ENCODE results near the gene RDM1. TPM values are rescaled to one million over a fixed set of nuclear protein-coding genes. Genes with fewer than 3 reads are reported as not detected.

RDM1 gene, protein sequence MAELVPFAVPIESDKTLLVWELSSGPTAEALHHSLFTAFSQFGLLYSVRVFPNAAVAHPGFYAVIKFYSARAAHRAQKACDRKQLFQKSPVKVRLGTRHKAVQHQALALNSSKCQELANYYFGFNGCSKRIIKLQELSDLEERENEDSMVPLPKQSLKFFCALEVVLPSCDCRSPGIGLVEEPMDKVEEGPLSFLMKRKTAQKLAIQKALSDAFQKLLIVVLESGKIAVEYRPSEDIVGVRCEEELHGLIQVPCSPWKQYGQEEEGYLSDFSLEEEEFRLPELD
- 3.9 TPM for polyA plus RNA-seq (2013, experiment 1 of 2)
- 3.8 TPM for polyA plus RNA-seq (2013, experiment 2 of 2)

DNA sequence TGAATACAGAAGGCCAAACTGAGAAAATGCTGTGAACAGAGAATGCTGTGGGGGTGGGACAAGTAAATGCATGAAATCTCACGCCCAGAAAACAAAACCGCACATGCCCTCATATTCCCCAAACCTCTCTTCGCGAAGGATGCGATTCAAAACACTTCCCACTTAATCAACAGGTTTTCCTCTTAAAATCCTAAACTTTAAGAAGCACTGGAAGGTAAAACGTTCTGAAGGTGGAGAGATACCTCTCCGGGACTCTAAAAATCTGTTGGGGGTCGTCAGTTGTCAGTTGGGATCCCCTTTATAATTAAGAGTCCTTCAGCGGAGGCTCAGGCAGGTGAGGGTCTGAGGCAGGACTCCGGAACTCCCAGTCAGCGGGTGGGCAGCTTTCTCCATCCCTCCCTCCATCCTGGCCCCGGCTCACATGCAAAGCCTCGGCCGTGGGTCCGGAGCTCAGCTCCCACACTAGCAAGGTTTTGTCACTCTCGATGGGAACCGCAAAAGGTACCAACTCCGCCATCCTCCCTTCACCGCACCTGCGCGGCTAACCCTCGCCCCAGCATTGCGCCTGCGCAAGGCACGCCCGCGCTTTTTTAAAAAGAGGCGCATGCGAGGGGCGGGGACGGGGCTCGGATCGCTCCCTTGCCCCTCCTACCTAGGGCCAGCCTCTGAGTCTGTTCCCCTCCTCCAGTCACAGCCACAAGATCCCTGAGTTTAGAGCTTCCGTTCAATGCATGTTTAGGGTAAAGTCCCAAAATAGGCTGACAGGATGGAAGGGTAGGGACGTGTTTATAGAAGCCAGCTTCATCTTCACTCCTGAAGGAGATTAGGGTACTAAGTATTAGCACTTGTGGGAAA lies at the start of gene RDM1:
RDM1 (minus strand) TSS at position 563 of the 855 bp plus-strand sequence; CDS start at position 517, 46 bp downstream.
- WGBS, 2 experiments (ENCODE audit: insufficient coverage in 2 of 2): 0 to 3% methylated on average over 14 to 22 of the region's 35 CpGs
- Histone ChIP-seq H3K9me3 (ENCODE audit: control insufficient read depth, low read length) (no peaks in the 10 kb centered on the region), H3K4me1 (ENCODE audit: control insufficient read depth, insufficient read depth, low read length, poor library complexity, severe bottlenecking) (peaks cover 5% of the 10 kb centered on the region), H3K27ac (ENCODE audit: low read depth, low read length, severe bottlenecking) (no peak within 1 kb of the TSS), H3K4me3 (ENCODE audit: extremely low read depth, insufficient read depth, low read length, poor library complexity, severe bottlenecking) (peak within 1 kb of the TSS; percentile 42), H3K36me3 (ENCODE audit: control insufficient read depth, insufficient read depth, low read length) (no peaks in the 10 kb centered on the region)

- H3K27ac ChIP-seq (ENCODE audit: low read depth, low read length, severe bottlenecking): no peak overlapping the region
These were observed 47.8 kb upstream of the RDM1 start for GRCh38 chr17:35978346-35978745.

GRCh38 chr17:35977509-35977908 lies 46.9 kb upstream of the RDM1 start:
- 91 to 98% methylated on average over 6 to 7 of the region's 7 CpGs for WGBS, 2 experiments (ENCODE audit: insufficient coverage in 2 of 2)
- Histone ChIP-seq H3K27ac (ENCODE audit: low read depth, low read length, severe bottlenecking) (no peak overlapping the region), H3K9me3 (ENCODE audit: control insufficient read depth, low read length) (no peaks in the 10 kb centered on the region), H3K36me3 (ENCODE audit: control insufficient read depth, insufficient read depth, low read length) (no peaks in the 10 kb centered on the region), H3K4me1 (ENCODE audit: control insufficient read depth, insufficient read depth, low read length, poor library complexity, severe bottlenecking) (peaks cover 13% of the 10 kb centered on the region), H3K4me3 (ENCODE audit: extremely low read depth, insufficient read depth, low read length, poor library complexity, severe bottlenecking) (no peak overlapping the region)

More at GRCh38 chr17:35978346-35978745, 47.8 kb upstream of the RDM1 start:
- H3K4me3 ChIP-seq (ENCODE audit: extremely low read depth, insufficient read depth, low read length, poor library complexity, severe bottlenecking): no peak overlapping the region
- H3K4me1 ChIP-seq (ENCODE audit: control insufficient read depth, insufficient read depth, low read length, poor library complexity, severe bottlenecking): peaks cover 7% of the 10 kb centered on the region
- WGBS, 2 experiments (ENCODE audit: insufficient coverage in 2 of 2): no CpG with 5 or more reads among the region's 3 CpGs
- H3K36me3 ChIP-seq (ENCODE audit: control insufficient read depth, insufficient read depth, low read length): no peaks in the 10 kb centered on the region
- no peaks in the 10 kb centered on the region for H3K9me3 ChIP-seq (ENCODE audit: control insufficient read depth, low read length)

- no peaks in the 10 kb centered on the region for H3K9me3 ChIP-seq (ENCODE audit: control insufficient read depth, low read length)
- no peak overlapping the region for H3K27ac ChIP-seq (ENCODE audit: low read depth, low read length, severe bottlenecking)
- WGBS, 2 experiments (ENCODE audit: insufficient coverage in 2 of 2): 77 to 90% methylated on average over 6 to 9 of the region's 10 CpGs
- no peaks in the 10 kb centered on the region for H3K36me3 ChIP-seq (ENCODE audit: control insufficient read depth, insufficient read depth, low read length)
- H3K4me3 ChIP-seq (ENCODE audit: extremely low read depth, insufficient read depth, low read length, poor library complexity, severe bottlenecking): no peak overlapping the region
- peaks cover 13% of the 10 kb centered on the region for H3K4me1 ChIP-seq (ENCODE audit: control insufficient read depth, insufficient read depth, low read length, poor library complexity, severe bottlenecking)
These were observed 43.0 kb upstream of the RDM1 start for GRCh38 chr17:35973333-35974260.

DNA sequence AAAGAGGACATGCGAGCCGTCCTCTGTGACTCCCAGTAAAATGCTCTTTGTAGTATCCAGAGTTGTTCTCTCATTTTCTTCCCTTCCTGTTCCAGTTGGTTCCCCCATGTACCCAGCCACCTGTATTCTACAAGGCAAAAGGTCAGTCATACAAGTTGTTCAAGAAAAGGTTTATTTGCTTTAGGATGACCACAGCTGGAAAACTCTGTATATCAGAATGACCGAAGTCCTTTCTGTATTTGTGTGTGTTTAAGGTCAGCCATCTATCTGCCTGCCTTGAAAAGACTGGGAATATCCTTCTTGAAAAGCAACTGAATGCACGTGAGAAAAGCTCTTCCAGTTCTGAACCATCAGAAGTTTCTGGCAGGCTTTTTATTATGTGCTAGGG lies 42.4 kb upstream of the RDM1 start:
- Histone ChIP-seq H3K9me3 (ENCODE audit: control insufficient read depth, low read length) (no peaks in the 10 kb centered on the region), H3K4me3 (ENCODE audit: extremely low read depth, insufficient read depth, low read length, poor library complexity, severe bottlenecking) (no peak overlapping the region), H3K27ac (ENCODE audit: low read depth, low read length, severe bottlenecking) (no peak overlapping the region), H3K36me3 (ENCODE audit: control insufficient read depth, insufficient read depth, low read length) (no peaks in the 10 kb centered on the region), H3K4me1 (ENCODE audit: control insufficient read depth, insufficient read depth, low read length, poor library complexity, severe bottlenecking) (peaks cover 13% of the 10 kb centered on the region)
- WGBS, 2 experiments (ENCODE audit: insufficient coverage in 2 of 2): 98 to 100% methylated on average over 3 to 4 of the region's 4 CpGs

- H3K27ac ChIP-seq (ENCODE audit: low read depth, low read length, severe bottlenecking): no peak overlapping the region
- no peaks in the 10 kb centered on the region for H3K36me3 ChIP-seq (ENCODE audit: control insufficient read depth, insufficient read depth, low read length)
- H3K4me3 ChIP-seq (ENCODE audit: extremely low read depth, insufficient read depth, low read length, poor library complexity, severe bottlenecking): no peak overlapping the region
- WGBS, 2 experiments (ENCODE audit: insufficient coverage in 2 of 2): 92 to 97% methylated on average over 6 of the region's 6 CpGs
- H3K9me3 ChIP-seq (ENCODE audit: control insufficient read depth, low read length): no peaks in the 10 kb centered on the region
- H3K4me1 ChIP-seq (ENCODE audit: control insufficient read depth, insufficient read depth, low read length, poor library complexity, severe bottlenecking): peaks cover 13% of the 10 kb centered on the region
These were observed 42.0 kb upstream of the RDM1 start for GRCh38 chr17:35972535-35972934.

DNA sequence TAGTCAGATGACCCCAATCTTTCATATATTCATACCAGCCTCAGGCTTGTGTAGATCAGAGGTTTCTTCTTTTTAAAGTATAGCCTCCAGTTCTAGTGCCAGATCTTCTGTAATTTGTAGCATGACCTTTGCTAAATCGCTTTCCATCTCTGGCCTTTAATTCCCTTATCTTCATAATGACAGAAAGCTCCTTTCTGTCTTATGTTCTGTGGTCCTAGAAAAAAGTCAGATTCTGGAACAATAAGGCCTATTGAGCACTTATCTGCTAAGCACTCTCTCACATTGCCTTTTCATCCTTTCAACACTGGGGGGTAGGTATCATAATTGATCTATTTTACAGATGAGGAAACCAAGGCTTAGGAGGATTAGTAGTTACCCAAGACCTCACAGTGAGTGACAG lies 41.5 kb upstream of the RDM1 start:
- Histone ChIP-seq H3K4me1 (ENCODE audit: control insufficient read depth, insufficient read depth, low read length, poor library complexity, severe bottlenecking) (peaks cover 13% of the 10 kb centered on the region), H3K9me3 (ENCODE audit: control insufficient read depth, low read length) (no peaks in the 10 kb centered on the region), H3K27ac (ENCODE audit: low read depth, low read length, severe bottlenecking) (no peak overlapping the region), H3K36me3 (ENCODE audit: control insufficient read depth, insufficient read depth, low read length) (no peaks in the 10 kb centered on the region), H3K4me3 (ENCODE audit: extremely low read depth, insufficient read depth, low read length, poor library complexity, severe bottlenecking) (no peak overlapping the region)
- 80% methylated on average over 1 of the region's 1 CpG; no CpG with 5 or more reads in 1 of the 2 experiments for WGBS, 2 experiments (ENCODE audit: insufficient coverage in 2 of 2)

DNA sequence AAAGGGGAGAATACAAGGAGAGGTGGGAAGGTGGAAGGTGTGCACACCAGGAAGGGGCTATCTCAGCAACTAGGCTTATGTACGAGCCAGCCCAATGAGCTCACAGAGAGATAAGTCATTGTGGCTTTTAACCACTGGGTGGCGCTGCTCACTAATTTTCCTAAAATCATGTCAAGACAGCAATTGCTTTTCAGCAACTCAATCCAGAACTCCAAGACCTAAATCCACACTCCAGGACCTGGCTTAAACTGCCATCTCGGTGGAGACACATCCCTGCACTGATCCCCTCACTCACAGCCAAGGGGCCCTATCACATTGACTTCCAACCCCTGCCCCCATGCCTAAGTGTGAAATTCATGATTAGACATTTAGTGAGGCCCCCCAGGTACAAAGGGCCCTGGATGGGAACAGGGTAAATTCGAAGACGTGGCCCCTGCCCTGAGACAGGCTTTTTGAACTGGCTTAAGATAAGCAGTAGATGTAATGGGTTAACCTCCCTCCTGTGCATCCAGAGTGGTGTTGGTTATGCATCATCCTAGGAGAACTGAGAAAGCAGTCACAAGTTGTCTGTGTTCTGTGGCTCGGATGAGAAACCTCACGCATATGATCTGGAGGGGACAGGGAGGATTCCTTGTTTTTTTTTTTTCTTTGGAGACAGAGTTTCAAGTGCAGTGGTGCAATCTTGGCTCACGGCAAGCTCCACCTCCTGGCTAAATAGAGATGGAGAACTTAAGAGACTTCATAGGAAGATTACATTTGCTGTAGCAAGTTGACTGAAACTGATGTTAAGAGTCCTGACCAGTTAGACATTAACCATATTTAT lies 39.2 kb upstream of the RDM1 start:
- Histone ChIP-seq H3K36me3 (ENCODE audit: control insufficient read depth, insufficient read depth, low read length) (no peaks in the 10 kb centered on the region), H3K4me3 (ENCODE audit: extremely low read depth, insufficient read depth, low read length, poor library complexity, severe bottlenecking) (no peak overlapping the region), H3K27ac (ENCODE audit: low read depth, low read length, severe bottlenecking) (no peak overlapping the region), H3K4me1 (ENCODE audit: control insufficient read depth, insufficient read depth, low read length, poor library complexity, severe bottlenecking) (peaks cover 13% of the 10 kb centered on the region), H3K9me3 (ENCODE audit: control insufficient read depth, low read length) (no peaks in the 10 kb centered on the region)
- 49 to 69% methylated on average over 6 to 7 of the region's 8 CpGs for WGBS, 2 experiments (ENCODE audit: insufficient coverage in 2 of 2)

GRCh38 chr17:35968520-35969054 lies 38.0 kb upstream of the RDM1 start:
- H3K4me1 ChIP-seq (ENCODE audit: control insufficient read depth, insufficient read depth, low read length, poor library complexity, severe bottlenecking): peaks cover 6% of the 10 kb centered on the region
- no peak overlapping the region for H3K4me3 ChIP-seq (ENCODE audit: extremely low read depth, insufficient read depth, low read length, poor library complexity, severe bottlenecking)
- no peaks in the 10 kb centered on the region for H3K9me3 ChIP-seq (ENCODE audit: control insufficient read depth, low read length)
- WGBS, 2 experiments (ENCODE audit: insufficient coverage in 2 of 2): 91 to 94% methylated on average over 8 of the region's 10 CpGs
- H3K27ac ChIP-seq (ENCODE audit: low read depth, low read length, severe bottlenecking): no peak overlapping the region
- no peaks in the 10 kb centered on the region for H3K36me3 ChIP-seq (ENCODE audit: control insufficient read depth, insufficient read depth, low read length)
